Stimulated activated naive CD8-positive, alpha-beta T cell treated with anti-CD3 and anti-CD28 coated beads, Interleukin-15, Interleukin-2, amounts not matched to agents 100 U/mL and 50 U/mL, for 24 hours (primary cell): ENCODE data around the gene PAK6.
A peak's percentile ranks its signal among the peaks of the same experiment; 100 is the strongest.

Experiments
- ATAC-seq: fragments of 150-1000 bp; cut with Tn5 transposase; one replicate; pipeline ENCODE4 v1.10.0; 2021
- DNase-seq: peaks from one replicate; pipeline ENCODE4 v3.0.0; 2021

The PAK6 gene

DNA sequence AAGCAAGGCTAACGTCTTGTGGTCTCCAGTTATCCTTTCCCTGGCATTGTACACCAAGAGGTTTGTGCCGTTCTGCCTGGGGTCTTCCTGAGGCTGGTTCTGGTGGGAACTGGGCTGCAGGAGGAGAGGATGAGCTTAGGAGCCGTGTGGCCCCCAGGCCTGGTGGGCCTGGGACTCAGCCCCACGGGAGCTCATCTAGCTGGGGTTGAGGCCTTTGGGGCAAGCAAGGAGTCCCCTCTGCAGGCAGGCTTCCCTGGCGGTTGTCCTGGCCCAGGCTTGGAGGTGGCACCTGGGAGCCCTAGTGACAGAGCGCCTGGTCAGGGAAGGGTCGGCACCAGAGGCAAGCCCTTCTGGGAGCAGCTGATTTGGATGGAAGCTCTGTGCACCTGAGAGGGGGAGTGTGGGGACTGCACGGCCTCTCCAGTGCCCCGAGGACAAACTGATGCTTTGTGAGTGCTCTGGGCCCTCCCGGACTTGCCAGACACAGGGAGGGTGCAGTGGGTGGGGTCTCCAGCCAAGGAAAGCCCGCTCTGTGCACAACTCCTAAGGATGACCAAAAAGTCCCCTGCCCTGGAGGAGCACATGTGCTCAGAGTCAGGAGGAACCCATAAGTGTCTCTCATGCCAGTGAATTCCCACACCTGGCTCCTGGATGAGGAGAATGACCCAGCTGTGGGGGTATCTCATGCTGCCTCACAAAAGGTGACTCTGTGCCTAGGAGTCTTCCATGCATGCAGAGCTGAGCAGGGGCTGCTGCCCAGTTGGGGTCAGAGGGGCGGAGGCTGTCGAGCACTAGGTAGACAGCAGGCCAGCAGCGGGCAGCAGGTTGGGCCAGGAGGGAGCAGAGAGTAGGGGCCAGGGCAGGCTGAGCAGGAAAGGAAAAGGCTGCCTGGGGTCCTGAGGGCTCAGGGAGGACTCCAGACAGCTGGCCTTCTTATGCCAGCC, 2.7 kb downstream of the PAK6 start:
- ATAC-seq: no peak

DNA sequence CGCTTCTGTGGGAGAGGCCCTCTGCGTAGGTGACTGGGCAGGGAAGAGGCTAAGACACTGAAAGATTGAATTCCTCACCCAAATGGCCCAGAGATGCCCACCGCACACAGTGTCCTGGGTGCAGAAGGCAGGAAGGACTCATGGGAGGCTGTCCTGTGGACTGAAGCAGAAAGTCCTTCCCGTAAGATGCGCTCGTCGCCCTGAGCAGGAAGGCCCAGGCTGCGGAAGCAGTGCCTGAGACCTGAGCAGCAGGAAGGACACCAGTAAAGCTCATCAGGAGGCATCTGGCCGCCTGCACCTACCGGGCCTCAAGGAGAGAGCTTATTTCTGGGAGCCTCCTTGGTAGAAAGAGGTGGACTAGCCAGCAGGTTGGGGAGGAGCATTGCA, 3.3 kb downstream of the PAK6 start:
- no peak for DNase-seq
- no peak for ATAC-seq

More for the DNA sequence above, 2.7 kb downstream of the PAK6 start:
- no peak for DNase-seq

- DNase-seq: no peak
- no peak for ATAC-seq
These were observed 3.7 kb downstream of the PAK6 start for GRCh38 chr15:40242601-40243000.

DNA sequence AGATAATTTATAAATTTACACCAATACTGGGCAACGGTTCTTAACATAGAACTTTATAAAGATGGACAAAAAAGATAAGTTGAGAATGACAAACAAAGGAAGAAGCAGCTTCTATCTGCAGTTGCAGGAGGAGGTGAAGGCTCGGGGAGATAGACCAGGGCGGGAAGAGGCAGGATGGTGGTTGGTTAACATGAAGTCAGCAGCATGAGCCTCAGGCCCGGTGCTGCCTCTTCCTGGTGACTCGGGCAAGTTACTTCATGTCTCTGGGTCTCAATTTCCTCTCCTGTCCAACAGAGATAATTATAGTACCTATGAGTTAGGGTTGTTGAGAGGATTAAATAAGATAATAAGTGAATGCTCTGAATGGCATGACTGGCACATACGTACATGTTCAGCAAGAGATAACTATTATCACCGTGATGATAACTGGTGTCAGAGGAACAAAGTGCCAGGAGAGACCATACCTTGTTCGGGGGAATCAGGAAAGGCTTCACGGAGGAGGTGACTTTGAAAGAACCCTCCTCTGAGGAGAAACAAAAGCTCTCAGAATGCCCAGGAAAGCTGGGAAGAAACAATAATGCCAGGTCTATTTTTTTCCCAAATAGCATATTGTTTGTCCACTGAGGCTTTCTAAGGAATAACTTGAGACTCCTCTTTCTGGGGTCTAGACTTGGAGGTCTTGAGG, 4.4 kb downstream of the PAK6 start:
- DNase-seq (no peak), ATAC-seq (no peak)

- no peak for DNase-seq
- no peak for ATAC-seq
These were observed 6.2 kb downstream of the PAK6 start for GRCh38 chr15:40244961-40245523.

GRCh38 chr15:40245666-40246450, 7.0 kb downstream of the PAK6 start:
- no peak for DNase-seq
- ATAC-seq: no peak

DNA sequence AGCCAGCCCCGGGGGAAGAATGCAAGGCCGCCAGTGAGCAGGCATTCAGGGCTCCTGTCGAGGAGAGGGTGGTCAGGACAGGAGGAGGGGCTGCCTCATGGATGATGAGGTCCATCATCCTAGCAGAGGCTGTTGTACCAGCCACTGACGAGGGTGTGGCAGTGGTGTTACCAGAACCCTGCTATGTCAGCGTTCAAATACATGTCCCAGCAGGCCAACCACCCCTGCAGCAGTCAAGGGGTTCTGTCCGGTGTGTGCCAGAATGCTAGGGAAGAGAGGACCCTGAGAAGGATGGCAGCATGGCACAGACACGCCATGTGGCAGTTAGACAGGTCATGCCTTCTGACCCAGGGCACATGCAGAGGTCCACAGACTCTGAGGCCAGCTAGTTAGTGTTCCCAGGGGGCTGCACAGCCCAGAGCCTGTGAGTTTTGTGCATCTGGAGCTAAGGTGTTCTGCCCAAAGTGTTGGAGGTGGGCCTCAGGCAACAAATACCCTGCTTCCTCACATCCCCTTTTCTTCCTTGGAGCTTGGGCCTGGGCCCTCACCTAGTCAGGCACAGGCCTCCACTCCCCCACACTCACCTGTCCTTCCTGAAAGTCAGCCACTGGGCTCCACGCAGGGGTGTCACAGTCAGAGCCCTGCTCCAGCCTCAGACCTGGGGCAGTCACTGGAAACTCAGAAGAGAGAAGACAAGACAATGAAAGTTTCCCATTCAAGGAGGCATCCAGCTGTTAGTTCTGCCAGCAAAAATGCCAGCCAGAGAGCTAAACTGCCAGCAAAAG, 7.8 kb downstream of the PAK6 start:
- ATAC-seq (no peak), DNase-seq (no peak)

DNA sequence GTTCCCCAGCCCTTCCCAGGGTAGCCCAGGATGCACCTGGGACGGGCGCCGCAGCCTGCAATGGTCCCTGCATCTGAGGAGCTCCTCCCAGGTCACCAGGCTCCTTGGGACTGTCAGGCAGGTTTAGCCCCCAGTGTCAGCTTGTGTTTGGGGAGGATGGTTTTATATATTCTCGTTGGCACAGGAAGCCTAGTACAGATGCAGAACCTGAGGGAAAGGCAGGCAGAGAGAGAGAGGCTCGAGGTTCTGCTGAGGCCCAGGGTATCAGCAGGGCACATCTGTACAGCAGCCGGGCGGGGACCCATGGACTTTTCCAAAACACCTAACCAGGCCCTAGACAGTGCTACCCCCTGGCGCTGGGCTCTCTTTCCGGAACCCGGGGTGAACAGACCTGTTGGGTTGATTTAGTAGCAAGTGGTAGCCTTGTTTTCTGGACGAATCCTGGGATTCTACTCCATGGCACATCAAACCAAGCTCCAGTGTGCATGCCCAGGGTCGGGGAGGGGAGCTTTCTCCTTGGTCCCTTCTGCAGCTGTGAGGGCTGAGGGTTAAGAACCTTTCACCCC, 8.6 kb downstream of the PAK6 start:
- DNase-seq (no peak), ATAC-seq (no peak)

DNA sequence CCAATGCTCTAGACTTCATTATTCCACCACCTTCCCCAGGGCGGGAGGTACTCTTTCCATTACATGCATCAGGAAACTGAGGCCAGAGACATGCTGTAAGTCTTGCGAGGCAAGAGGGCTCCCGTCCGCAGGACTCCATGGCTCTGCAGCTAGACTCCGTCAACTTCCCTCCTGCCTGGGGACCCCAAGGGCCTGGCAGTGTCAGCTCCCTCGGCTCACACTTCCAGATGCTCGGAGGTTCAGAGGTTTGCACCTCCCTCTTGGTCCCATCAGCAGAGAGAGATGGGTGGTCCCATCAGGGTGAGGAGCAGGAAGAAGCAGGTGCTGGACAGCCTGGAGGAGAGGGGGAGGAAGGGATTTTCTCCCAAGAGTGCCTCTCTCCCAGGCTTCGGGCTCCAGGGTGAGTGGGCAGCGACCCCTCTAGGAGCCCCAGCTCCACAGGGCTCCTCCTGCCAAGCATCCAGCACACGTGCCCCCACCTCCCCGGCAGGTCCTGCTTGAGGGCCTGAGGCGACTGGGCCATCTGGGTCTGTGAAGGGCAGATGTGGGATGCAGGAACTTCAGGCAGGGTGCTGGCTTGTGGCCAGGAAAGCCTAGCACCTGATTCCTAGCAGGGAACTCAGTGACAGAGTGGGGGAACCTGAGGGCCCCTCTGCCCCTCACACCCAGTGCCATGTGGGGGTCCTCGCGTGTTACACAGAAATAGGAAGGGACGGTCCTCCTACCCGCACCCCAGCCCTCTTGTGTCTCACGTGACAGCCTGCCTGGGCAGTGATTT, 9.3 kb downstream of the PAK6 start:
- ATAC-seq (no peak), DNase-seq (no peak)

GRCh38 chr15:40249477-40250303, 10.8 kb downstream of the PAK6 start:
- ATAC-seq (no peak), DNase-seq (no peak)

- DNase-seq (no peak), ATAC-seq (no peak)
These were observed 11.4 kb downstream of the PAK6 start for GRCh38 chr15:40250304-40250656.

DNA sequence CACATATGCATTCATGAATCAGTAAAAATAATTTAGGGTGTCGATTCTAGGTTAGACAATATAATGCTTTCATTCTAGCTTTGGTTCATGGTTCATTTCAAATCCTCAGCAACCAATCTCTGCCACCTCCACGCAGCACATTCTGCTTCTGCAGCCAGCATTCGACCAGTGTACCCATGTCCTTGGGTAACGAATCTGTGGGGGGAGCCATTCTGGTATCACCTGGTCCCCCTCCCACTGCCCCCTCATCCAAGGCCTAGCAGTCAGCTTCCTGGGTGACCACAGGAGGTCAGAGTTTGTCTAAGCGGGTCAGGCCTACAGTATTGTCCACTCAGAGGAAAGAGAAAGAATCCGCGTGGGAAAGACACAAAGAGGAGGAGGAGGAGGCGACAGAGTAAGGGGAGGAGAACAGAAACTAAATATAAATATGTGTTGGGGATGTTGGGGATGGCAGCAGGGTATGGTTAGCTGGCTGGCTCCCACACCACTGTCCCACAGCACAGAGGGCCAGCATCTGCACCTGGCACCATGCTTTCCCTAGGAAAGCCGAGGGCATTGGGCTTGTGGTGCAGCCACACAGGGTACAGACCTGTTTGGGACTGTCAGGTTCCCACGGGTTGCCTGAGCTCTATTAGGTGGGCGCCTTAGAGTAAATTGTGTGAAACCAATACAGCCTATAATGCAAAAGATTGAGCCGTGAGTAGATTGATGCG, 12.1 kb downstream of the PAK6 start:
- DNase-seq: no peak
- no peak for ATAC-seq

GRCh38 chr15:40251486-40252140, 12.8 kb downstream of the PAK6 start:
- DNase-seq (no peak), ATAC-seq (no peak)

DNA sequence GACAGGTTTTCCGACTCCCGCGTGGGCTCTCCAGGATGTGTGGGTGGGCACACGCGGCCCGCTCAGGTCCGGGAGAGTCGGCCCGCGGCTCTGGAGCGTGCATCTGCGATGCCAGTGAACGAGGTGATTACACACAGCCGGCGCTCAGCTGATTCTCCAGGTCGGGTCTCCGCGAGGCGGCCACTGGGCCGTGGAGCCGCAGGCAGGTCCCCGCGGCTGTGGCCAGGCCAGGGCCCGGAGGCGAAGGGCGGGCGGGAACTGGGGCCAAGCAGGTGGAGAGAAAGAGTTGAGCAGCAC, 13.2 kb downstream of the PAK6 start:
- no peak for ATAC-seq
- DNase-seq: no peak

GRCh38 chr15:40252438-40253166, 13.7 kb downstream of the PAK6 start:
- ATAC-seq: peak; percentile 16
- peak; percentile 16 for DNase-seq

GRCh38 chr15:40253167-40253790, 14.4 kb downstream of the PAK6 start:
- no peak for ATAC-seq
- no peak for DNase-seq

DNA sequence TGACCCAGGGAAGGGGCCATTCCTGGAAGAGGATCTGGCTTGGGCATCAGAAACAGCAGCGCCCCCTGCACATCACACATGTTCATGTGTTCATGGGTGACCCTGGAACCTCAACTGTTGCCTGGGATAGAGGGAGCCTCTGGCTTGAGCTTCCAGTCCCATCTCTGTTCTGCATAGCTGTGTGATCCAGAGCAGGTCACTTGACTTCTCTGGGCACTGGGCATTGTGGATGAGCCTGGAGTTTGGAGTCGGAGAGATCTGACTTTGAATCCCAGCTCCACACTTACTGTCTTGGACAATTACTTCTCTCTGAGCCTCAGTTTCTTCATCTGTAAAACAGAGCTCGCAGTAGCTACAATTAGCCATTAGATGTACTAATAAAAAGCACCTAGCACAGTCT, 15.6 kb downstream of the PAK6 start:
- ATAC-seq: no peak
- no peak for DNase-seq
